GM23338 (cell line): ENCODE measurements around the gene SSNA1. TPM values are rescaled to one million over a fixed set of nuclear protein-coding genes. Genes with fewer than 3 reads are reported as not detected.

Experiments used
- ATAC-seq: fragments of 200-7000 bp; cut with Tn5 transposase; 3 replicates; pipeline ENCODE4 v1.9.1; 2020
- DNase-seq: peaks from one replicate; pipeline ENCODE4 v3.0.0-alpha.2; 2015; ENCODE audit warnings: low spot score
- H2AFZ ChIP-seq: fragments of 200-600 bp; sonication (generic); 2 replicates; pipeline ENCODE4 v1.8.0; 2016; ENCODE audit warnings: antibody characterized with exemption, mild to moderate bottlenecking, moderate library complexity
- H3F3A ChIP-seq: fragments of 200-600 bp; sonication (generic); replicated peaks from 2 replicates; pipeline ENCODE4 v1.8.0; 2017; ENCODE audit warnings: antibody characterized with exemption, mixed run types, low read depth
- H3K27ac ChIP-seq: fragments of 200-600 bp; sonication (generic); 2 replicates; pipeline ENCODE4 v1.6.1; 2016; ENCODE audit warnings: low read depth
- H3K27me3 ChIP-seq: fragments of 200-600 bp; sonication (generic); 2 replicates; pipeline ENCODE4 v1.8.0; 2016; ENCODE audit warnings: mild to moderate bottlenecking, mixed run types, moderate library complexity; ENCODE audit not compliant: insufficient read depth
- H3K36me3 ChIP-seq: fragments of 200-600 bp; sonication (generic); 2 replicates; pipeline ENCODE4 v1.8.0; 2016; ENCODE audit warnings: mild to moderate bottlenecking; ENCODE audit not compliant: insufficient read depth
- H3K4me1 ChIP-seq: fragments of 200-600 bp; sonication (generic); 2 replicates; pipeline ENCODE4 v1.8.0; 2016; ENCODE audit warnings: mild to moderate bottlenecking, moderate library complexity; ENCODE audit not compliant: insufficient read depth
- H3K4me2 ChIP-seq: fragments of 200-600 bp; sonication (generic); 2 replicates; pipeline ENCODE4 v1.7.1; 2017; ENCODE audit warnings: mixed run types
- H3K4me3 ChIP-seq: fragments of 200-600 bp; sonication (generic); 2 replicates; pipeline ENCODE4 v1.6.1; 2016; ENCODE audit warnings: mixed run types
- H3K79me2 ChIP-seq: fragments of 200-600 bp; sonication (generic); replicated peaks from 2 replicates; pipeline ENCODE4 v1.8.0; 2017; ENCODE audit warnings: mild to moderate bottlenecking; ENCODE audit not compliant: insufficient read depth
- H3K9me2 ChIP-seq: fragments of 200-600 bp; sonication (generic); 2 replicates; pipeline ENCODE4 v1.8.0; 2017; ENCODE audit not compliant: insufficient read depth
- H4K20me1 ChIP-seq: fragments of 200-600 bp; sonication (generic); replicated peaks from 2 replicates; pipeline ENCODE4 v1.8.0; 2017; ENCODE audit warnings: mild to moderate bottlenecking; ENCODE audit not compliant: insufficient read depth
- H3K27ac Mint-ChIP-seq: 2 replicates; pipeline ENCODE4 v1.8.0; 2020; ENCODE audit warnings: inconsistent platforms, mild to moderate bottlenecking, moderate library complexity, mixed read lengths
- H3K27me3 Mint-ChIP-seq: 3 replicates; pipeline ENCODE4 v1.8.0; 2022; ENCODE audit warnings: low read depth, mild to moderate bottlenecking, moderate library complexity, mixed read lengths, inconsistent platforms; ENCODE audit not compliant: insufficient read depth, poor library complexity
- H3K36me3 Mint-ChIP-seq: 3 replicates; pipeline ENCODE4 v1.8.0; 2021; ENCODE audit warnings: low read depth, mild to moderate bottlenecking, inconsistent platforms, moderate library complexity, mixed read lengths
- H3K4me1 Mint-ChIP-seq: 3 replicates; pipeline ENCODE4 v1.8.0; 2020; ENCODE audit warnings: mild to moderate bottlenecking, inconsistent platforms, mixed read lengths
- H3K4me3 Mint-ChIP-seq: 3 replicates; pipeline ENCODE4 v1.8.0; 2021; ENCODE audit warnings: moderate library complexity, mild to moderate bottlenecking, inconsistent platforms, mixed read lengths
- H3K9me3 Mint-ChIP-seq: 3 replicates; pipeline ENCODE4 v1.8.0; 2020; ENCODE audit warnings: moderate library complexity, mild to moderate bottlenecking, inconsistent platforms, mixed read lengths
- EZH2phosphoT487 ChIP-seq: fragments of 200-600 bp; sonication (generic); IDR thresholded peaks from one replicate; pipeline ENCODE4 v1.8.1; 2018; ENCODE audit warnings: antibody characterized with exemption; ENCODE audit not compliant: unreplicated experiment
- JUNB ChIP-seq: IDR thresholded peaks from one replicate; pipeline ENCODE4 v1.6.1; 2016; ENCODE audit warnings: antibody characterized with exemption; ENCODE audit not compliant: unreplicated experiment
- NANOG ChIP-seq: IDR thresholded peaks from 2 replicates; pipeline ENCODE4 v1.6.1; 2016; ENCODE audit warnings: antibody characterized with exemption, borderline replicate concordance
- POLR2AphosphoS5 ChIP-seq: IDR thresholded peaks from 2 replicates; pipeline ENCODE4 v1.6.1; 2016; ENCODE audit warnings: antibody characterized with exemption, low read depth
- STAT1 ChIP-seq: IDR thresholded peaks from one replicate; pipeline ENCODE4 v1.6.1; 2016; ENCODE audit warnings: antibody characterized with exemption; ENCODE audit not compliant: unreplicated experiment
- ZNF331 ChIP-seq: fragments of 250-450 bp; sonication (Bioruptor Pico); IDR thresholded peaks from 2 replicates; pipeline ENCODE4 v1.5.0; 2020; ENCODE audit warnings: low read depth, mild to moderate bottlenecking, moderate library complexity
- polyA plus RNA-seq: library from polyadenylated mRNA; unstranded; fragments of >200 nt; fragmentation: Nextera tagmentation; extraction: Ambion mirVana; gene quantifications from 2 replicates; pipeline ENCODE4 v1.2.1, GENCODE V29; 2016
- total RNA-seq: library from RNA; depleted of rRNA; stranded (reverse); fragments of >200 nt; shearing (Covaris generic); gene quantifications from 2 replicates; pipeline ENCODE4 v1.2.3, GENCODE V29; 2014
- TF ChIP-seq, protein P1 (sequence below): IDR thresholded peaks from one replicate; pipeline ENCODE4 v1.6.1; 2018; ENCODE audit warnings: antibody characterized with exemption; ENCODE audit not compliant: unreplicated experiment
- TF ChIP-seq, protein P2 (sequence below): IDR thresholded peaks from 2 replicates; pipeline ENCODE4 v1.6.1; 2016; ENCODE audit warnings: antibody characterized with exemption
- TF ChIP-seq, protein P3 (sequence below), 2 experiments: fragments of 200-600 bp in 1 of 2; sonication (generic) in 1 of 2; conservative IDR thresholded peaks; 2 replicates each; pipeline versions ENCODE4 v1.5.1 to v1.6.1; 2016 to 2017; ENCODE audit warnings: antibody characterized with exemption in 2 of 2, low read depth in 2 of 2, mild to moderate bottlenecking in 2 of 2, moderate library complexity in 1 of 2

SSNA1 gene
- total and polyA plus RNA-seq, 2 experiments from 2014 or later: 132 to 154 TPM

DNA sequence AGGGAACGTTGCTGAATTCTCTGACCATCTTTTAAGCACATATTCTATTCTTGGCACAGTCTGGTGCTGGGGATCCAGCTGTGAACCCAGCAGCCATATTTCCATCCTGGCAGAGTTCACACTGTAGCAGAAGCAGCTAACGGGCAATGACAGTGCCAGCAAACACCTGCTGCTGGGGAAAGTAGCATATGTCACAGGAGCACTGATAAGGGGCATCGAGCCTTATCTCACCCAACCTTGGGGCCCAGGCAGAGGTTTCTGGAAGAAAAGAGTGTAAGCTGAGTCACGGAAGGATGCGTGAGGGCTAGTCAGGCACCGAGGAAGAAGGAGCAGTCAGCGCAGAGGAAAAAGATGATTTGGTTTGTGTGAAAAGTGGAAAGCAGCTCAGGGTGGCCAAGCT, 18.1 kb downstream of the SSNA1 start:
- peaks cover 28% of the 10 kb centered on the region for H3K4me1 Mint-ChIP-seq
- no peak for TF ChIP-seq EZH2phosphoT487
- no peak for TF ChIP-seq STAT1
- TF ChIP-seq ZNF331 (CRISPR knock-in tag): no peak
- no peak for TF ChIP-seq POLR2AphosphoS5
- TF ChIP-seq, protein P1, sequence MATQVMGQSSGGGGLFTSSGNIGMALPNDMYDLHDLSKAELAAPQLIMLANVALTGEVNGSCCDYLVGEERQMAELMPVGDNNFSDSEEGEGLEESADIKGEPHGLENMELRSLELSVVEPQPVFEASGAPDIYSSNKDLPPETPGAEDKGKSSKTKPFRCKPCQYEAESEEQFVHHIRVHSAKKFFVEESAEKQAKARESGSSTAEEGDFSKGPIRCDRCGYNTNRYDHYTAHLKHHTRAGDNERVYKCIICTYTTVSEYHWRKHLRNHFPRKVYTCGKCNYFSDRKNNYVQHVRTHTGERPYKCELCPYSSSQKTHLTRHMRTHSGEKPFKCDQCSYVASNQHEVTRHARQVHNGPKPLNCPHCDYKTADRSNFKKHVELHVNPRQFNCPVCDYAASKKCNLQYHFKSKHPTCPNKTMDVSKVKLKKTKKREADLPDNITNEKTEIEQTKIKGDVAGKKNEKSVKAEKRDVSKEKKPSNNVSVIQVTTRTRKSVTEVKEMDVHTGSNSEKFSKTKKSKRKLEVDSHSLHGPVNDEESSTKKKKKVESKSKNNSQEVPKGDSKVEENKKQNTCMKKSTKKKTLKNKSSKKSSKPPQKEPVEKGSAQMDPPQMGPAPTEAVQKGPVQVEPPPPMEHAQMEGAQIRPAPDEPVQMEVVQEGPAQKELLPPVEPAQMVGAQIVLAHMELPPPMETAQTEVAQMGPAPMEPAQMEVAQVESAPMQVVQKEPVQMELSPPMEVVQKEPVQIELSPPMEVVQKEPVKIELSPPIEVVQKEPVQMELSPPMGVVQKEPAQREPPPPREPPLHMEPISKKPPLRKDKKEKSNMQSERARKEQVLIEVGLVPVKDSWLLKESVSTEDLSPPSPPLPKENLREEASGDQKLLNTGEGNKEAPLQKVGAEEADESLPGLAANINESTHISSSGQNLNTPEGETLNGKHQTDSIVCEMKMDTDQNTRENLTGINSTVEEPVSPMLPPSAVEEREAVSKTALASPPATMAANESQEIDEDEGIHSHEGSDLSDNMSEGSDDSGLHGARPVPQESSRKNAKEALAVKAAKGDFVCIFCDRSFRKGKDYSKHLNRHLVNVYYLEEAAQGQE: no peak
- no peak for TF ChIP-seq JUNB
- TF ChIP-seq, protein P2, sequence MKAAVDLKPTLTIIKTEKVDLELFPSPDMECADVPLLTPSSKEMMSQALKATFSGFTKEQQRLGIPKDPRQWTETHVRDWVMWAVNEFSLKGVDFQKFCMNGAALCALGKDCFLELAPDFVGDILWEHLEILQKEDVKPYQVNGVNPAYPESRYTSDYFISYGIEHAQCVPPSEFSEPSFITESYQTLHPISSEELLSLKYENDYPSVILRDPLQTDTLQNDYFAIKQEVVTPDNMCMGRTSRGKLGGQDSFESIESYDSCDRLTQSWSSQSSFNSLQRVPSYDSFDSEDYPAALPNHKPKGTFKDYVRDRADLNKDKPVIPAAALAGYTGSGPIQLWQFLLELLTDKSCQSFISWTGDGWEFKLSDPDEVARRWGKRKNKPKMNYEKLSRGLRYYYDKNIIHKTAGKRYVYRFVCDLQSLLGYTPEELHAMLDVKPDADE: no peak
- no peak for TF ChIP-seq NANOG

DNA sequence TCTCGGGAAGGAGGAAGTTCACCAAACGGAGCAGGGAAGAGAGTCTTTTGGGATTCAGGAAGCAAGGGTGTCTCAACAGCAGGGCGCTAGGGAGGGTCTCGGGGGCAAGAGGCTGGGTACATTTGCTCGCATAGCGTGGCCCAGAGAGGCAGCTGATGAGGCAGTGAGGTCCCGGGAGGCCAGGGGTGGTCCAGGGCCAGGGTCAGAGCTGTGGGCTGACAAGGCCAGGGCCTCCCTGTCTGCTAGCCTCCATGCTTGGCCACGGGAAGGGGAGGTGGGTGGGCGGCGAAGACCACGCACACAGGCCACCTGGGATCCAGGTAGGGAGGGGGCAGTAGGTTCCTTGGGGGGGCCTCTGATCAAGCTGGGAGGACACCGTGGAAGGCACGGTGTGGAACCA, 23.1 kb downstream of the SSNA1 start:
- H3K36me3 Mint-ChIP-seq: peaks cover 32% of the 10 kb centered on the region
- DNase-seq (no peak), ATAC-seq (no peak)
- Histone ChIP-seq H2AFZ (no peak overlapping the region), H3K4me2 (no peak overlapping the region), H3K36me3 (no peaks in the 10 kb centered on the region), H3K27ac (no peak overlapping the region), H3K4me1 (peaks cover 4% of the 10 kb centered on the region; the same call in 1 of the 2 replicates), H3K79me2 (peaks cover 3% of the 10 kb centered on the region), H3F3A (peaks cover 4% of the 10 kb centered on the region; the same call in 1 of the 2 replicates), H3K9me2 (no peaks in the 10 kb centered on the region), H4K20me1 (peaks cover 3% of the 10 kb centered on the region; the same call in 1 of the 2 replicates), H3K27me3 (no peaks in the 10 kb centered on the region), H3K4me3 (no peak overlapping the region)
- no peaks in the 10 kb centered on the region; the same call in 2 of the 3 replicates for H3K9me3 Mint-ChIP-seq
- no peak overlapping the region for H3K27ac Mint-ChIP-seq
- peaks cover 10% of the 10 kb centered on the region for H3K4me1 Mint-ChIP-seq
- no peak overlapping the region for H3K4me3 Mint-ChIP-seq
- peaks cover 5% of the 10 kb centered on the region for H3K27me3 Mint-ChIP-seq
- TF ChIP-seq, protein P1: no peak
- TF ChIP-seq JUNB (no peak), ZNF331 (CRISPR knock-in tag) (no peak), POLR2AphosphoS5 (no peak), STAT1 (no peak)
- TF ChIP-seq, protein P3, sequence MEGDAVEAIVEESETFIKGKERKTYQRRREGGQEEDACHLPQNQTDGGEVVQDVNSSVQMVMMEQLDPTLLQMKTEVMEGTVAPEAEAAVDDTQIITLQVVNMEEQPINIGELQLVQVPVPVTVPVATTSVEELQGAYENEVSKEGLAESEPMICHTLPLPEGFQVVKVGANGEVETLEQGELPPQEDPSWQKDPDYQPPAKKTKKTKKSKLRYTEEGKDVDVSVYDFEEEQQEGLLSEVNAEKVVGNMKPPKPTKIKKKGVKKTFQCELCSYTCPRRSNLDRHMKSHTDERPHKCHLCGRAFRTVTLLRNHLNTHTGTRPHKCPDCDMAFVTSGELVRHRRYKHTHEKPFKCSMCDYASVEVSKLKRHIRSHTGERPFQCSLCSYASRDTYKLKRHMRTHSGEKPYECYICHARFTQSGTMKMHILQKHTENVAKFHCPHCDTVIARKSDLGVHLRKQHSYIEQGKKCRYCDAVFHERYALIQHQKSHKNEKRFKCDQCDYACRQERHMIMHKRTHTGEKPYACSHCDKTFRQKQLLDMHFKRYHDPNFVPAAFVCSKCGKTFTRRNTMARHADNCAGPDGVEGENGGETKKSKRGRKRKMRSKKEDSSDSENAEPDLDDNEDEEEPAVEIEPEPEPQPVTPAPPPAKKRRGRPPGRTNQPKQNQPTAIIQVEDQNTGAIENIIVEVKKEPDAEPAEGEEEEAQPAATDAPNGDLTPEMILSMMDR (conservative IDR thresholded peaks at IDR 0.05; ENCODE audit: low read depth in 2 of 2): no peak

More for the DNA sequence above, 18.1 kb downstream of the SSNA1 start:
- Mint-ChIP-seq H3K9me3 (no peaks in the 10 kb centered on the region; the same call in 2 of the 3 replicates), H3K27me3 (peaks cover 24% of the 10 kb centered on the region), H3K27ac (no peak overlapping the region), H3K36me3 (peaks cover 33% of the 10 kb centered on the region), H3K4me3 (peak overlapping the region; percentile 97)
- Histone ChIP-seq H3K27ac (no peak overlapping the region), H3K79me2 (peaks cover 42% of the 10 kb centered on the region), H3K27me3 (no peaks in the 10 kb centered on the region), H2AFZ (no peak overlapping the region), H3K9me2 (no peaks in the 10 kb centered on the region), H3K4me1 (peaks cover 20% of the 10 kb centered on the region), H3F3A (peaks cover 16% of the 10 kb centered on the region; the same call in 1 of the 2 replicates), H3K4me3 (peak overlapping the region; percentile 98), H3K36me3 (no peaks in the 10 kb centered on the region), H4K20me1 (peaks cover 14% of the 10 kb centered on the region), H3K4me2 (peak overlapping the region; percentile 98)
- no peak for DNase-seq
- no peak for ATAC-seq
